HG02970 (cell line): ENCODE measurements around the gene SMC2.

Source experiments
- ATAC-seq: cut with Tn5 transposase; IDR thresholded peaks from one replicate; pipeline ENCODE4 v1.9.1; 2021; ENCODE audit warnings: mild to moderate bottlenecking, moderate library complexity, moderate number of reproducible peaks; ENCODE audit not compliant: unreplicated experiment, low FRiP score

SMC2 gene

GRCh38 chr9:104093647-104094533, at the start of gene SMC2:
TSS of gene SMC2 (plus strand) at chr9:104094309. CDS start at chr9:104095385, 1,076 bp downstream.
- ATAC-seq, result peak; percentile 98

GRCh38 chr9:104068546-104068945, 25.6 kb upstream of the SMC2 start:
- ATAC-seq, result no peak

- no peak for ATAC-seq
Observed at GRCh38 chr9:104069288-104069687, 24.8 kb upstream of the SMC2 start.

DNA sequence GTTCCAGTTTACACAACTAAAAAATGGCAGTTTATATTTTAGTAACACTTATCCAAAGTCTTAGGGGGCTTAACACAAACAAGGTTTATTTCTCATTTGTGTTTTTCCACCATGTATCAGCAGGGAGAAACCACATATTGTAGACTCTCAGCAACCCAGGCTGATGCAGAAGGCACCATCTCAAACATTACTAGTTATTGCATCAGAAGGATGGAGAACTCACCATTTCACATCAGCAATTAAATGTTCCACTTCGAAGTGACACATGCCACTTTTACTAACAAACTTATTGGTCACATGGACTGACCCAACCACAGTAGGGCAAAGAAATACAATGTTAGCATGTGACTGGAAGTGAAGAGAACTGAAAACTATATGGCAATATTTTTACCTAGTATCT, 22.5 kb upstream of the SMC2 start:
- no peak for ATAC-seq

GRCh38 chr9:104073098-104073769, 20.9 kb upstream of the SMC2 start:
- no peak for ATAC-seq

GRCh38 chr9:104073770-104074133, 20.4 kb upstream of the SMC2 start:
- no peak for ATAC-seq

DNA sequence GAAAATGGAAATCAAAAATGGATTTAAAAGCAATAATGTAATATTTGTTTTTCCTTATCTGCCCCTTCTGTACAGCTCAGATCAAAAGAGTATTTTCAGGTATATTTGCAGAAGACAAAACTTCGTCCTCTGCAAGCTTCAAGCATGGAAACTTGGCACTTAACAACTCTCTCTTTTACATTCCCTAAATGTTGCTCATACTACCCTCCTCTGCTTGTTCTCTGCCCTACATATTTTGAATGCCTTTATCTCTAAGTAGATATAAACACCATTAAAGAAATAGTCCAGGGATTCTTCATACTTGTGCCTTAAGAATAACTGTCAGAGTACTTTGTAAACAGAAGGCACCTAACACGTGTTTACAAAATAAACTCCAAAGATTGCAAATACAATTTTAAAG, 19.2 kb upstream of the SMC2 start:
- ATAC-seq, result no peak

DNA sequence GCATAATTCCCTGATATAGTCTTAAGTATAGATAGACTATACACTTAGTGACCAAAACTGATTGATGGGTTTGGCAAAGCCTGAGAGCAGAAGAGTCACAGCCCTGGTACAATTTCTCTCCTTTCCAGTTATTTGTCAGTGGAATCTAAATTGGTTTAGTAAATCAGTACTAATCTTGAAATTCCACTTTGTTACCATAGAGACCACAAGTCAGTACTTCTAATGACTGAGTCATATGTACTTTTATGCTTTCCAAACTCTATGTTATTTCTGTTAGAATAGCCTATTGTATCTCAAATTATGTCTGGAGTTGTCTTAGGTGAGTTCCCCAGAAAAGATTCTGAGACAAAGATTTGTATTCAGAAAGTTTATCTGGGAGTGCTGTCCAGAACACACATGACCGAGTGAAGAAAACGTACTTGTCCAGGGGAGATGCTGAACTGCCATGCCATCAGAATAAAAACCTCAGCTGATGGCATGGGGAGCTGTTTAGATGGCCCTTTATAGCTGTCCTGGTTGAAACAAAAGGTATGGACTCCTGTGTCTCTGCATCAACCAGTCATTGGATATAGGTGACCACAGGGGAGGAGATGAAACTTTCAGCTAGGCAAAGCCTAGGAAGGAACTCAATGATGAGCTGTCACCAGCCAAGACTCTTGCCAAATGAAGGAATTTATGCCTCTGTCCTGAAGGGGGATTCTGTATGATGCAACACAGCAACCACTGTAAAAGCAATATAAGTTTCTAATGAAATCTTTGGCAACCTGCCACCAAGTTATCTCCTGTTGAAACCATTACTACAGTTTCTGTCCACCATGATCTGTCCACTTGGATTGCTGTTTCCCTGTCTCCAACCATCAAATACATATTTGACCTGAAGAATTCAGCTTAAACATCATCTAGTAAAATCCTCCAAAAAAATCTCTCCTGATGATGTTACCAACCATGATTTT, 18.0 kb upstream of the SMC2 start:
- ATAC-seq, result no peak

GRCh38 chr9:104078596-104078995, 15.5 kb upstream of the SMC2 start:
- ATAC-seq, result no peak

DNA sequence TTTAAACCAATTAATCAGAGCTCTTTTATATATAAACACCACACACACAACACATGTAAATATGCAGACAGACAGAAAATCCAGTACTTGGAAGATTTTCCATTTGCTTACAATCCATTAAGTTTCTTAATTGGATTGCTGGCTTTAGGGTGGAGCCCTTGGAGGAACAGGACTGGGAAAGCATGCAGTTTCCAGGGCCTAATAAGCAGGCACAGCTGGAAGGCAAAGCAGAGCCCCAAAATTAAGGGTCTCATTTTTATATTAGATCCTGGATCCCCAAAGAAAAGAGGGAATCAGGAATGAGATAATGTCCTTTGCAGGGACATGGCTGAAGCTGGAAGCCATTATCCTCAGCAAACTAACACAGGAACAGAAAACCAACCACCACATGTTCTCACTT, 13.1 kb upstream of the SMC2 start:
- ATAC-seq, result no peak

- no peak for ATAC-seq
Observed at GRCh38 chr9:104082168-104082567, 11.9 kb upstream of the SMC2 start.

GRCh38 chr9:104085525-104085924, 8.6 kb upstream of the SMC2 start:
- no peak for ATAC-seq

GRCh38 chr9:104087894-104088293, 6.2 kb upstream of the SMC2 start:
- no peak for ATAC-seq

DNA sequence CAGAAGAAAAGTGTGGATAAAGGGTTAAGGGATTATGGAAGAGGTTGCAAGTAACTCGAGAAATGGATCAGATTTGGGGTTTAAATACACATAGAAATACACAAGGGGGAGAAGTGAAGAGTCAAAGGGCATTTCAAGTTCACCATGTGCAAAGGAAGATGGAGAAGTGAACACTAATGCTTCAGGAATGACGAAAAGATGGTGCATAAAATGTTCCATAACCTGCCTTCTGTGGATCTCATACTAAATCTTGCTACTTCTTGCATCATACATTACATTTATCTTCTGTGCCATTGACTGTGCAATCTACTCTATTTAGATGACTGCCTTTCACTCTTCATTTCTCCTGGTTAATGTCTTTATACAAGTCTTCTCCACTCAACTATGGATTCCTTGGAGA, 5.7 kb upstream of the SMC2 start:
- no peak for ATAC-seq

DNA sequence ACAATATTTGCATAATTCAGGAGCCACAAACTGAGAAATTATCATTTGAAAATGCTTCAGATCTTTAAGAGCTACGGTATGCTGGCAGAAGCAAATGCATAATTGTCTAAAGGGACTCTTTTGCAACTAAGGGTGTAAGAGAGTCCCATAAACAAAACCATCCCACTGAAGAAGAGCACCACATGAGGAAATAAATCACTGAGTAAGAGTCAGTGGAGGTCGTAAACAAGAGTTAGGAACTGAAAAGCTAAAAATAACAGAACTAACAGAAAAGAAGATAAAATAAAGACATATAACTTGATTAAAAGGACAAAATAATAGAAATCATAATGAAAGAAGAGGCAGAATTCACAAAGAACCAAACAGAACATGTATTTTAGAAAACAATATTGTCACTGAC, 3.5 kb upstream of the SMC2 start:
- no peak for ATAC-seq

- no peak for ATAC-seq
Observed at GRCh38 chr9:104091116-104091515, 3.0 kb upstream of the SMC2 start.

GRCh38 chr9:104091708-104092107, 2.4 kb upstream of the SMC2 start:
- ATAC-seq, result no peak

DNA sequence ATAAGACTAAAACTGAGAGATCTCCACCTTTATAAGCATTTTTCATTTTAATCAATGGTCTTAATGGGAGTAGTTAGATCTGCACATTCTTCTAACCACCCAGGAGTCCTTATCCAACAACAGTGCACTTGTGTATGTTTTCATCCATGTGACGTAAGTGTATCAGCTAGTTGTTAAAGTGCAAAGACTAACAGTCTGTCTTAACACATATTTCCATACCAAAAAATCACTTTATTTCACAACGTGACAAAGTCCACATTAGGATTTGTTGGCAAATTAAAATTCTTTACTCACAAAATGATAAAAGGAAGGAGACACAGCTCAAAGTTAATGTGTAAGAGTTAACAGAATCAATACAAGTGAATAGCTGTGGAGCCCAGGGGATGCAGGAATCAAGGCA, 1.9 kb upstream of the SMC2 start:
- ATAC-seq, result no peak

DNA sequence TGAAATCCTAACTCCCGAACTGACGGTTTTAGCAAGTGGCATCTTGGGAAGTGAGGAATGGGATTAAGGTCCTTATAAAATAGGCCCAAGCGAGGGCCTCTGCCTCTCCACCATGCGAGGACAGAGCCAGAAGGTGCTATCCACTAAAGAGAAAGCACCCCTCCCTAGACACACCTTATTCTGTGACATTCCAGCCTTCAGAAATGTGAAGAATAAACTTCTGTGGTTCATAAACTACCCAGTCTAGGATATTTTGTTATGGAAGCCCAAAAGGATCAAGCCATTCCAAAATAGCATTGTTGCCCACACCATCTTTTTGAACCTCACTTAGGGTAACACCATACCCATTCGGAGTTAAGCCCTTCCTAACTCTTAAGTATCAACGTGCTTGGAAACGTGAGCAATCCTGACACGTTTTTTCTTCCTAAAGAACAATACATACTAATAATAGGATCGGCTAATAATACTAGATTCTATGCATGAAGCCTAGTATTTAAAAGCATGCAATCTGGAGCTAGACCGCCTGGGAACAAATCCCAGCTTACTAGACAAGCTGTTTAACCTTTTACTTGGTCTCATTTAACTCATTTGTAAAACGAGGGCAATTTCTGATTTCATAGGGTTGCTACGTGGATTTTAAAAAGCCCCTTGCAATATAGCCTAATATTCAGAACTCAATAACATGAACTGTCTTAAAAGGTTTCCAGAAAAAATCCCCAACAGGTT, 1.1 kb upstream of the SMC2 start:
- no peak for ATAC-seq

- ATAC-seq, result no peak
Observed at GRCh38 chr9:104094534-104095015, 466 bp downstream of the SMC2 start.
